Measurements from ENCODE around the gene MKRN2OS. TPM values are rescaled to one million over a fixed set of nuclear protein-coding genes. Genes with fewer than 3 reads are reported as not detected.
A peak's percentile ranks its signal among the peaks of the same experiment; 100 is the strongest.

MKRN2OS gene
- total RNA-seq, 1 donor from 2014 or later = not detected

DNA sequence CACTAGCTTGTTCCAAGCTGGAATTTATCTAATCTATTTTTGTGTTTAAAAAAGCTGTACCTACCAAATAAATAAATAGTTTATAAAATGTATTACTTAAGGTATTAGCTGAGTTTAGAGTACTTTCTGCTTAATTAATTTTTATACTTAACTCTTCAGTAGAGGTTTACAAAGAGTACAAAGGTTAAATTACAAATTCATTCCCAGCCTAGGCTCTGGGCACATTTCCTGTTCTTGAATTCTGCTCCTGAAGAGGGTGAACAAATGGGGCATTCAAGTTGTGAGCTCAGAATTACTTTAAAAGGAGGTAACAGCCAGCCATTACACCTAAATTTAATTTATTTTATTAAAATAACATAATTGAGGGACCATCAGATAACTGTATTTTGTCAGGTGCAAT lies 38.0 kb upstream of the MKRN2OS start:
- TF ChIP-seq, protein P1, sequence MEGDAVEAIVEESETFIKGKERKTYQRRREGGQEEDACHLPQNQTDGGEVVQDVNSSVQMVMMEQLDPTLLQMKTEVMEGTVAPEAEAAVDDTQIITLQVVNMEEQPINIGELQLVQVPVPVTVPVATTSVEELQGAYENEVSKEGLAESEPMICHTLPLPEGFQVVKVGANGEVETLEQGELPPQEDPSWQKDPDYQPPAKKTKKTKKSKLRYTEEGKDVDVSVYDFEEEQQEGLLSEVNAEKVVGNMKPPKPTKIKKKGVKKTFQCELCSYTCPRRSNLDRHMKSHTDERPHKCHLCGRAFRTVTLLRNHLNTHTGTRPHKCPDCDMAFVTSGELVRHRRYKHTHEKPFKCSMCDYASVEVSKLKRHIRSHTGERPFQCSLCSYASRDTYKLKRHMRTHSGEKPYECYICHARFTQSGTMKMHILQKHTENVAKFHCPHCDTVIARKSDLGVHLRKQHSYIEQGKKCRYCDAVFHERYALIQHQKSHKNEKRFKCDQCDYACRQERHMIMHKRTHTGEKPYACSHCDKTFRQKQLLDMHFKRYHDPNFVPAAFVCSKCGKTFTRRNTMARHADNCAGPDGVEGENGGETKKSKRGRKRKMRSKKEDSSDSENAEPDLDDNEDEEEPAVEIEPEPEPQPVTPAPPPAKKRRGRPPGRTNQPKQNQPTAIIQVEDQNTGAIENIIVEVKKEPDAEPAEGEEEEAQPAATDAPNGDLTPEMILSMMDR (IDR thresholded peaks at IDR 0.05) = no peak
- Mint-ChIP-seq H3K4me3 (ENCODE audit: unreplicated experiment) (no peak overlapping the region), H3K36me3 (ENCODE audit: low read depth) (peaks cover 26% of the 10 kb centered on the region), H3K27ac (ENCODE audit: unreplicated experiment) (no peak overlapping the region), H3K4me1 (ENCODE audit: low read depth) (peaks cover 8% of the 10 kb centered on the region), H3K9me3 (ENCODE audit: low read depth) (no peaks in the 10 kb centered on the region), H3K27me3 (ENCODE audit: low read depth) (no peaks in the 10 kb centered on the region)
- no peak for DNase-seq (ENCODE audit: low spot score)

DNA sequence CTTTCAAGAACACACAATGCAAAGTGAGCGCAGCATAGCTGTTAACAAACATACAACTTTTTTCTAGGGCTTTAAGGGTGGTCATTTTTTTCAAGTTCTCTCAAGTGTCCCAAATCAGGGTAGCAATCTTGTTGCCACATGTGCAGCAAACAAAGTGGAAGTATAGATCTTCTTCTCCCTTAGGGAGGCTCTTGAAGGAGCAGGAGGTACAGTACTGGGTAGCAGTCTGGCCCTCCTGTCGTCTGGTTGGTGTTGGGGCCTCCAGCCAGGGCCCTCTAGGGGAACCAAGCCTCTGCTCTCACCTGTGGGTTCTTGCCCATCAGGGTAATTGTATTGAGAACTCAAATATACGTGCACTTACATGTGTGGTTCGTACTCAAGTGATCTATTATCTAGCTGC lies 37.4 kb upstream of the MKRN2OS start:
- Mint-ChIP-seq H3K36me3 (ENCODE audit: low read depth) (peaks cover 26% of the 10 kb centered on the region), H3K27ac (ENCODE audit: unreplicated experiment) (no peak overlapping the region), H3K27me3 (ENCODE audit: low read depth) (no peaks in the 10 kb centered on the region), H3K9me3 (ENCODE audit: low read depth) (no peaks in the 10 kb centered on the region), H3K4me3 (ENCODE audit: unreplicated experiment) (no peak overlapping the region), H3K4me1 (ENCODE audit: low read depth) (peaks cover 4% of the 10 kb centered on the region)
- DNase-seq (ENCODE audit: low spot score) = no peak
- TF ChIP-seq, protein P1 (IDR thresholded peaks at IDR 0.05) = no peak

DNA sequence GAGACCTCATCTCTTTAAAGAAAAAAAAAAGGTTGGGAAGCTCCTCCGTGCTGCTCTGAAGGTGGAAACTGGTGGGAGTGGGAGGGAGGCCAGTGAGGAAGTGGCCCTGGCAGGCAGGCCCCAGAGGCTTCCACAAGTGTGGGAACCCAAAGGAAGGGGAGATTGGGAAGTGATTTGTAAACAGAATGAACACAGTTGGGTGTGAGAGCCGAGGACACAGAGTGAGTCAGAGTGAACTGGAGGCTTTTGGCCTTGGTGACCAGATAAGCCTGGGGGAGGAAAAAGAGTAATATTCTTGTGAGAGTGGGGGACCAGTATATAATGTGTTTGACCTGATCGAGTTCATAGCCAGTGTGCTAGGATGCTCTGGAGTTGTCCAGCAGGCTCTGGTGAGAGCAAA lies 34.6 kb upstream of the MKRN2OS start:
- Mint-ChIP-seq H3K4me3 (ENCODE audit: unreplicated experiment) (no peak overlapping the region), H3K4me1 (ENCODE audit: low read depth) (peaks cover 9% of the 10 kb centered on the region), H3K27ac (ENCODE audit: unreplicated experiment) (peak overlapping the region; percentile 75), H3K9me3 (ENCODE audit: low read depth) (no peaks in the 10 kb centered on the region), H3K36me3 (ENCODE audit: low read depth) (peaks cover 40% of the 10 kb centered on the region), H3K27me3 (ENCODE audit: low read depth) (no peaks in the 10 kb centered on the region)
- TF ChIP-seq, protein P1 (IDR thresholded peaks at IDR 0.05) = no peak
- DNase-seq (ENCODE audit: low spot score) = no peak

DNA sequence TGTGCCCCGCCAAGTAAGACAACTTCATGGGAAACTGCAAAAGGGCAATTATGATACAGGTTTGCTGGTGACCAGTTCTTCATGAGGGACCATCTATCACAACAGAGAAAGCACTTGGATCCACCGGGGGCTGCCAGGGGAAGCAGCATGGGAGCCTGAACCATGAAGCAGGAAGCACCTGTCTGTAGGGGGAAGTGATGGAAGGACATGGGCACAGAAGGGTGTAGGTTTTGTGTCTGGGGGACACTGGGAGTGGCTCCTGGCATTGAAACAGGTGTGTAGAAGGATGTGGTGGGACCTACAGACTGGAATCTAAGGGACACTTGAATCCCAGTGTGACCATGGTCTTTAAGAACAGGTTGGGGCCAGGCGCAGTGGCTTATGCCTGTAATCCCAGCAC lies 34.2 kb upstream of the MKRN2OS start:
- TF ChIP-seq, protein P1 (IDR thresholded peaks at IDR 0.05) = no peak
- H3K27ac Mint-ChIP-seq (ENCODE audit: unreplicated experiment) = peak overlapping the region; percentile 75

DNA sequence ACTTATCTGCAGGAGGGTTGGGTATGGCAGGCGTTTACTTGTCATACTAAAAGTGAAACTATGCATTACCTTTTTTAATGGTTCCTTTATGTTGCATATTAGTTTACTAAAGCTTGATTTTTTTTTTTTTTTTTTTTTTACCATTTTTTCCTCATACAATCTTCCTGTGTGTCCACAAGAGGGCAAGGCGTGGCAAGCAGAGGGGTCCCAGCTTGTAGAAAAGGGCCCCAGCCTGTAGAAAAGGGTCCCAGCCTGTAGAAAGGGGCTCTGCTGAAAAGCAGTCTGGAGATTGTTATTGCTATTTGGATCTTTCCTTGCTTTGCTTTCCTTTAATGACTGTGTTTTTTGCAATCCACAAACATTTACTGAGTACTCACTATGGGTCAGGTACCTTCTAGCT lies 33.4 kb upstream of the MKRN2OS start:
- Mint-ChIP-seq H3K9me3 (ENCODE audit: low read depth) (no peaks in the 10 kb centered on the region), H3K27me3 (ENCODE audit: low read depth) (no peaks in the 10 kb centered on the region), H3K4me3 (ENCODE audit: unreplicated experiment) (no peak overlapping the region), H3K36me3 (ENCODE audit: low read depth) (peaks cover 39% of the 10 kb centered on the region), H3K4me1 (ENCODE audit: low read depth) (peaks cover 9% of the 10 kb centered on the region), H3K27ac (ENCODE audit: unreplicated experiment) (no peak overlapping the region)
- TF ChIP-seq, protein P1 (IDR thresholded peaks at IDR 0.05) = peak; percentile 63
- no peak for DNase-seq (ENCODE audit: low spot score)

More for the DNA sequence above, 34.2 kb upstream of the MKRN2OS start:
- Mint-ChIP-seq H3K27me3 (ENCODE audit: low read depth) (no peaks in the 10 kb centered on the region), H3K4me1 (ENCODE audit: low read depth) (peaks cover 9% of the 10 kb centered on the region), H3K4me3 (ENCODE audit: unreplicated experiment) (no peak overlapping the region), H3K36me3 (ENCODE audit: low read depth) (peaks cover 39% of the 10 kb centered on the region), H3K9me3 (ENCODE audit: low read depth) (no peaks in the 10 kb centered on the region)
- DNase-seq (ENCODE audit: low spot score) = no peak

All from chondrocyte (in vitro differentiated cells).